ENCODE measurements around the gene KDM4F.

Gene KDM4F

DNA sequence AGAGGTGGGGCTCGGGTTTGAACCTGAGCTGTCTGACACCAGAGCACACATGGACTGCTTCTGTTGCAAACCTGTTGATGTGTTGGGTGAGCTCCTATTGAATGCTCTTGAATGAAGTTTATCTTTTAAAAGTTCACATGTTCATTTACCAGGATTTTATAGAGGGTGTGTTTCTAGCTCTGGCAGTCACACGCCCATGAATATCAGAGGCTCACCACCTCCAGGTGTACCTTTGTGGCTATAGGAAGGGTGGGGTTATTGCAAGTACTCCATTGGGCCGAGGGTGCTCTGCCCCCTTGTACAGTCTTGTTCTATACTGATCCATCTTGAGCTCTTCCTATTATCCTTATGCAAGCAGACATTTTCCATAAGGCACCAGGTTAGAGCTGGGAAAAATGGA lies 49.6 kb downstream of the KDM4F start:
- Histone ChIP-seq H3K36me3 (ENCODE audit: control insufficient read depth in 5 of 5, insufficient read depth in 5 of 5, low read length in 5 of 5) (peaks cover 0 to 2% (median 0%) of the 10 kb centered on the region in 5 donors), H3K4me1 (ENCODE audit: control insufficient read depth in 5 of 5, insufficient read depth in 5 of 5, low read length in 5 of 5) (peaks cover 0 to 4% (median 0%) of the 10 kb centered on the region in 5 donors), H3K27ac (ENCODE audit: low read depth, low read length) (no peak overlapping the region), H3K4me3 (ENCODE audit: low read depth in 1 of 5, low read length in 5 of 5) (no peak overlapping the region), H3K9me3 (ENCODE audit: control insufficient read depth in 5 of 5, low read length in 5 of 5) (no peaks in the 10 kb centered on the region), H3K27me3 (ENCODE audit: control insufficient read depth in 5 of 5, insufficient read depth in 4 of 5, low read length in 5 of 5) (no peaks in the 10 kb centered on the region), H3K9ac (ENCODE audit: low read length in 5 of 5) (no peak overlapping the region)

DNA sequence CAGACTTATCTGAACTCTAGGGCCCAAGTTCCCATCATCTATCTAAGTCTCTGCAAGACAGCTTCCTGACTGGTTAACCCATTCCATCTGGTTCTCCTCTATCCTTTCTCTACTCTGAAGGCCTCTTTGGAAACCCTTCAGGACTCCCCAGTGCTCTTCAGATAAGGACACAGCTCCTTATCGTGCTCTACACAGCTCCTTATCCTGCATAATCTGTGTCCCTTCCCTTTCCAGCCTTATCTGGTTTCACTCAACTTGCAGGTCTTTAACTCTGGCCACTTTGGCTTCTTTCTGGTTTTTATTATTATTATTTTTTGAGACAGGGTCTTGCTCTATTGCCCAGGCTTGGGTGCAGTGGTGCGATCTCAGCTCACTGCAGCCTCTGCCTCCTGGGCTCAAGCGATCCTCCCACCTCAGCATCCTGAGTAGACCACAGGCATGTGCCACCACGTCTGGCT lies 51.0 kb downstream of the KDM4F start:
- H3K27me3 ChIP-seq (ENCODE audit: control insufficient read depth in 5 of 5, insufficient read depth in 4 of 5, low read length in 5 of 5): no peaks in the 10 kb centered on the region
- no peaks in the 10 kb centered on the region for H3K9me3 ChIP-seq (ENCODE audit: control insufficient read depth in 5 of 5, low read length in 5 of 5)
- peaks cover 0 to 4% (median 0%) of the 10 kb centered on the region in 5 donors for H3K4me1 ChIP-seq (ENCODE audit: control insufficient read depth in 5 of 5, insufficient read depth in 5 of 5, low read length in 5 of 5)
- H3K36me3 ChIP-seq (ENCODE audit: control insufficient read depth in 5 of 5, insufficient read depth in 5 of 5, low read length in 5 of 5): no peaks in the 10 kb centered on the region
- no peak overlapping the region for H3K27ac ChIP-seq (ENCODE audit: low read depth, low read length)
- no peak overlapping the region for H3K9ac ChIP-seq (ENCODE audit: low read length in 5 of 5)
- no peak overlapping the region for H3K4me3 ChIP-seq (ENCODE audit: low read depth in 1 of 5, low read length in 5 of 5)

Measured in subcutaneous abdominal adipose tissue (tissue), 5 donors.